Spleen (tissue), 11 donors: ENCODE results near the gene TPBG. TPM values are rescaled to one million over a fixed set of nuclear protein-coding genes. Genes with fewer than 3 reads are reported as not detected.

Experiments used
- DNase-seq: peaks from one replicate; pipeline ENCODE4 v3.0.0-alpha.2; 2020
- H3K27ac ChIP-seq, 8 donors: fragments of 200-600 bp; sonication (generic) in 7 of 8; 1 replicate in 4 of 8; 2 replicates in 4 of 8; pipeline versions ENCODE4 v1.5.0 to v1.8.0; 2016 to 2021; ENCODE audit warnings: inconsistent platforms in 4 of 8, mild to moderate bottlenecking in 4 of 8, moderate library complexity in 1 of 8
- H3K27me3 ChIP-seq, 7 donors: fragments of 200-600 bp; sonication (generic) in 6 of 7; replicated peaks in 1 of 7; 1 replicate in 4 of 7; 2 replicates in 3 of 7; pipeline versions ENCODE4 v1.5.0 to v1.8.0; 2016 to 2021; ENCODE audit warnings: inconsistent platforms in 3 of 7, mild to moderate bottlenecking in 1 of 7
- H3K36me3 ChIP-seq, 6 donors: fragments of 200-600 bp; sonication (generic) in 5 of 6; 1 replicate in 4 of 6; 2 replicates in 2 of 6; pipeline versions ENCODE4 v1.5.0 to v1.8.0; 2016 to 2021; ENCODE audit warnings: inconsistent platforms in 2 of 6
- H3K4me1 ChIP-seq, 6 donors: fragments of 200-600 bp; sonication (generic) in 5 of 6; 1 replicate in 3 of 6; 2 replicates in 3 of 6; pipeline versions ENCODE4 v1.5.0 to v1.8.0; 2016 to 2021; ENCODE audit warnings: inconsistent platforms in 3 of 6
- H3K4me3 ChIP-seq, 8 donors: fragments of 200-600 bp; sonication (generic) in 7 of 8; 1 replicate in 4 of 8; 2 replicates in 4 of 8; pipeline versions ENCODE4 v1.5.0 to v1.8.0; 2016 to 2021; ENCODE audit warnings: inconsistent platforms in 4 of 8, mild to moderate bottlenecking in 4 of 8, moderate library complexity in 2 of 8
- H3K9me3 ChIP-seq, 8 donors: fragments of 200-600 bp; sonication (generic) in 7 of 8; 1 replicate in 4 of 8; 2 replicates in 4 of 8; pipeline versions ENCODE4 v1.5.0 to v1.8.0; 2016 to 2021; ENCODE audit warnings: inconsistent platforms in 4 of 8
- CTCF ChIP-seq, 11 experiments: fragments of 200-600 bp in 7 of 11; fragments of 450-650 bp in 4 of 11; sonication (generic) in 4 of 11; IDR thresholded peaks in 8 of 11; conservative IDR thresholded peaks in 3 of 11; 1 replicate in 7 of 11; 2 replicates in 4 of 11; pipeline versions ENCODE4 v1.4.0 to v1.8.0; 2016 to 2021; ENCODE audit warnings: antibody characterized with exemption in 11 of 11, inconsistent platforms in 4 of 11, mild to moderate bottlenecking in 1 of 11
- POLR2A ChIP-seq, 3 donors: fragments of 450-650 bp; IDR thresholded peaks; one replicate each; pipeline ENCODE4 v1.5.1; 2017; ENCODE audit warnings: antibody characterized with exemption in 3 of 3, mild to moderate bottlenecking in 1 of 3
- POLR2AphosphoS5 ChIP-seq, 3 donors: sonication (generic); formaldehyde crosslinking; IDR thresholded peaks; one replicate each; pipeline ENCODE4 v1.5.1; 2017; ENCODE audit warnings: antibody characterized with exemption in 3 of 3
- WGBS, 5 donors: extraction: QIAGEN DNeasy Blood & Tissue Kit in 3 of 5; methylation state at CpG; one replicate each; pipeline versions ENCODE4 v1.1.5 to v1.1.7; 2013 to 2018; 5-methylcytosine and 5-hydroxymethylcytosine counted together
- intact Hi-C: fragments of 100-400 bp; cut with DNase I; formaldehyde crosslinking; loops from one replicate; pipeline ENCODE4 v1.15.0; 2023; ENCODE audit warnings: low total_unique reads
- polyA plus RNA-seq, 3 donors: library from polyadenylated mRNA; stranded (reverse); fragments of 200-250 nt; gene quantifications; one replicate each; pipeline ENCODE4 v1.2.1, GENCODE V29; 2013
- total RNA-seq, 7 donors: library from RNA; depleted of rRNA in 3 of 7; stranded (reverse); fragments of >200 nt in 3 of 7; fragmentation: NEBNext Ultra II Directional in 4 of 7; extraction: Animal tissue kit (Norgen Biotek cat#: 25700) in 4 of 7; gene quantifications; one replicate each; pipeline versions ENCODE4 v1.1.0 to v1.2.1, GENCODE V29; 2016 to 2021
- donor health status: healthy with polysubstance abuse.
- donor health status: DM: no; HTN: no; CAD: no; lungs with moderate emphysema.
- donor health status: DM: no; HTN: no; CAD: no.
- donor health status: Bipolar disorder and iron deficiency.
- donor health status: healthy.
- donor health status: DM: no; HTN: no; CAD: no.
- donor health status: DM: yes; HTN: yes; CAD: no.

Gene TPBG
- total and polyA plus RNA-seq, 10 donors: 2.5 to 21.6 (median 12.2) TPM

- DNase-seq: no peak
- intact Hi-C loops: no loop called here
- H3K36me3 ChIP-seq: no peaks in the 10 kb centered on the region
- no peak overlapping the region for H3K4me3 ChIP-seq
- H3K4me1 ChIP-seq: no peaks in the 10 kb centered on the region
- no peak for TF ChIP-seq POLR2AphosphoS5 (IDR thresholded peaks at IDR 0.05)
- TF ChIP-seq POLR2A (IDR thresholded peaks at IDR 0.05): no peak
- no peak for TF ChIP-seq CTCF (IDR thresholded peaks at IDR 0.05 in 8 of 11, conservative IDR thresholded peaks at IDR 0.05 in 3 of 11)
- WGBS, 5 donors: 89 to 96% (median 94%) methylated on average over 1 of the region's 1 CpG
- H3K27ac ChIP-seq: no peak overlapping the region
- no peaks in the 10 kb centered on the region for H3K27me3 ChIP-seq
- H3K9me3 ChIP-seq: no peaks in the 10 kb centered on the region
Measured at GRCh38 chr6:82397962-82398692, 34.5 kb downstream of the TPBG start.

- Histone ChIP-seq H3K27ac (no peak overlapping the region), H3K4me3 (no peak overlapping the region), H3K4me1 (no peaks in the 10 kb centered on the region), H3K27me3 (no peaks in the 10 kb centered on the region), H3K9me3 (no peaks in the 10 kb centered on the region), H3K36me3 (no peaks in the 10 kb centered on the region)
- WGBS, 5 donors: 69 to 84% (median 78%) methylated on average over 2 of the region's 2 CpGs
- no peak for DNase-seq
- no peak for TF ChIP-seq POLR2A (IDR thresholded peaks at IDR 0.05)
- no peak for TF ChIP-seq CTCF (IDR thresholded peaks at IDR 0.05 in 8 of 11, conservative IDR thresholded peaks at IDR 0.05 in 3 of 11)
- TF ChIP-seq POLR2AphosphoS5 (IDR thresholded peaks at IDR 0.05): no peak
- intact Hi-C loops: no loop called here
Measured at GRCh38 chr6:82408952-82409431, 45.4 kb downstream of the TPBG start.

GRCh38 chr6:82410151-82410648, 46.6 kb downstream of the TPBG start:
- DNase-seq: no peak
- 45 to 71% (median 51%) methylated on average over 3 of the region's 3 CpGs for WGBS, 5 donors
- intact Hi-C loops: no loop called here
- TF ChIP-seq CTCF (IDR thresholded peaks at IDR 0.05 in 8 of 11, conservative IDR thresholded peaks at IDR 0.05 in 3 of 11): no peak
- peak in 1 of 3 donors; percentile 55 for TF ChIP-seq POLR2AphosphoS5 (IDR thresholded peaks at IDR 0.05)
- no peaks in the 10 kb centered on the region for H3K36me3 ChIP-seq
- H3K9me3 ChIP-seq: no peaks in the 10 kb centered on the region
- H3K4me1 ChIP-seq: peaks cover 0 to 6% (median 0%) of the 10 kb centered on the region in 6 donors
- H3K27me3 ChIP-seq: no peaks in the 10 kb centered on the region
- no peak overlapping the region for H3K27ac ChIP-seq
- no peak overlapping the region for H3K4me3 ChIP-seq

GRCh38 chr6:82413868-82414267, 50.3 kb downstream of the TPBG start:
- DNase-seq: no peak
- Histone ChIP-seq H3K4me1 (peaks cover 0 to 7% (median 0%) of the 10 kb centered on the region in 6 donors), H3K27ac (no peak overlapping the region), H3K4me3 (no peak overlapping the region), H3K27me3 (no peaks in the 10 kb centered on the region), H3K36me3 (no peaks in the 10 kb centered on the region), H3K9me3 (no peaks in the 10 kb centered on the region)
- intact Hi-C loops: no loop called here
- 75 to 83% (median 80%) methylated on average over 2 of the region's 2 CpGs for WGBS, 5 donors
- TF ChIP-seq POLR2A (IDR thresholded peaks at IDR 0.05) (no peak), CTCF (IDR thresholded peaks at IDR 0.05 in 8 of 11, conservative IDR thresholded peaks at IDR 0.05 in 3 of 11) (no peak), POLR2AphosphoS5 (IDR thresholded peaks at IDR 0.05) (no peak)
